HG02642 (cell line): ENCODE measurements around the gene CPNE6.

Experiments used
- ATAC-seq: cut with Tn5 transposase; IDR thresholded peaks from one replicate; pipeline ENCODE4 v1.9.1; 2021; ENCODE audit warnings: mild to moderate bottlenecking; ENCODE audit not compliant: unreplicated experiment, poor library complexity

The CPNE6 gene

DNA sequence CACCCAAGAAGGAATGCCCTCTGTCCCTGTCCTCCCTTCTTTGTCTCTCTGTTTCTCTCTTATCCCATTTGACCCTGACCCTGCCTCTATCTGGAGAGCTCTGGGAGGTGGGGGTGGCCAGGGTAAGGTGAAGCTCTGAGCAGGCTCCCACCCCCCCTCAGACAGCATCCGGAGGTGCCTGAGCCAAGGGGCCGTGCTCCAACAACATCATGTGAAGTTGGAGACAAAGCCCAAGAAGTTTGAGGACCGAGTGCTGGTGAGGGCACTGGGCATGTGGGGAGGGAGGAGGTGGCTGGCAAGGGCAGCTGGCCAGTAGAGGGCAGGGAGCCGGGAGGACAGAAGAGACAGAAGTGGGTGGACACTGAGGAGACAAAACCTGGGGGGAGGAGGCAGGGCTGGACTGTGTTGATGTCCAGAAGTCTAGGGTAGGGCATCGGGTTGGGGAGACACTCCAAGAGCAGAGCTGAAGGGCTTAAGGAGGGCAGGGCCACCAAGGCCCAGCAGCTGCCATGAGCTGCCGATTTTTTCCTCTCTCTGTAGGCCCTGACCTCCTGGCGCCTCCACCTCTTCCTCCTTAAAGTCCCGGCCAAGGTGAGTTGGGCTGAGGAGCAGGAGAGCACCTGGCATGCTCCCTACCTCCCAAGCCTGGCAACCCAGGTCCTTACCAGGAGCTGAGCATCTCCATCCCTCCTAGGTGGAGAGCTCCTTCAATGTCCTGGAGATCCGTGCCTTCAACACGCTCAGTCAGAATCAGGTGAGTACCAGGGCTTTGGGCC lies 17.6 kb upstream of the CPNE6 start:
- ATAC-seq, result no peak

DNA sequence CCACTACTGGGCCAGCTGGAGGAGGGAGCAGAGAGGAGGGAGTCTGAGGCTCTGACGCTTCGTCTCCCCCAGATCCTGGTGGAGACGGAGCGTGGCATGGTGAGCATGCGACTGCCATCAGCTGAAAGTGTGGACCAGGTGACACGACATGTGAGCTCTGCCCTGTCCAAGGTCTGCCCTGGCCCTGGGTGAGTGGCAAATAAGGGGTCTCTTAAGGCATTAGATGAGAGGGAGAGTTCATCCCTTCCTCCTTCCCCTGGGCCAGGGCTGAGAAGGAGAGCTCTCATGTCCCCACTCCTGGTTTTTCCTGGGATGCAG lies 17.1 kb upstream of the CPNE6 start:
- ATAC-seq, result no peak

DNA sequence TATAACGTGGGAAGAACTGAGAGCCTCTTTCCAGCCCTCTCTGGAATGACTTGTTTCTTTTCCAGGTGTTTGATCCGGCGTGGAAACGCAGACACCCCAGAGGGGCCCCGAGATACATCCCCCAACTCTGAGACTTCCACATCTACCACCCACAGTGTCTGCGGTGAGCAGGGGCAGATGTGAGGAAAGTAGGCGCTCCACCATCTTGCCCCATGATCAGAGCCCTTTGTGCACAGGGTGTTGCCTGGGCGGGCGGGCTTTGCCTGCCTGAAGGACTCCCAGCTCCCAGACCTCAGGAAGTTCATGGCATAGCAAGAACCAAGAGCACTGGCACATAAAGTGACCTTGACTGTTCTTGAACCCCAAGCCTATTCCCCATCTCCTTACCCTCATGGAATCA lies 16.7 kb upstream of the CPNE6 start:
- ATAC-seq, result no peak

DNA sequence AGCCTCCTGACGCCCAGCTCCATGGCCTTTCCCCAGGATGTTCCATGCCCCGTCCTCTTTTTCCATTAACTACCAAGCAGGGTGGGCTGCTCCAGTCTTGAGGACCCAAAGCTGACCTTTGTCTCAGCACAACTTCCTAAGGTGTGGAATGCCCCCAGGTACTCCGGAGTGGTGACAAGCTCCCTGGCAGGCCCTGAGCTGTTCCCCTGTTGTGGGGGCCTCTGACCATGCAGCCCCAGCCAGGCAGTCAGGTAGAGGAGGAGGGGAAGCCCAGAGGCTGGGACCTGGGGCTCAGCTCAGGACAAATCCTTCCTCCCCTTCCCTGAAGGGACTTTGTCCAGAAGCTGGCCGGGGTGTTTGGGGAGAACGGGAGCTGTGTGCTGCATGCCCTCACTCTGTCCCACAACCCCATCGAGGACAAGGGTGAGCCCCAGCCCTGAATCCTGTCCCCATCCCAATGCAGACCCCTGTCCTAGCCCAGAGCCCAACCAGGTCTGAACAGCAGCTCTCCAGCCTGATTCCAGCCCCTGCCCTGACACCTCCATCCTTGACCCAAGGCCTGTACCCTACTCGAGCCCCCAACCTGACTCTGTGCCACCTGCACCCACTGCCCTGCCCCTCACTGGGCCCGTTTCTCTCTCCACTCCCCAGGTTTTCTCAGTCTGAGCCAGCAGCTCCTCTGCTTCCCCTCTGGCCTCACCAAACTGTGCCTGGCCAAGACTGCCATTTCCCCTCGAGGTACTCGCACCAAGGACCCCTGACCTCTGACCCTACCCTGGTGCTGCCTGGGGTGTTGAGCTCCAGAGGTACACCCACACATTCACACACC lies 15.2 kb upstream of the CPNE6 start:
- ATAC-seq, result no peak

DNA sequence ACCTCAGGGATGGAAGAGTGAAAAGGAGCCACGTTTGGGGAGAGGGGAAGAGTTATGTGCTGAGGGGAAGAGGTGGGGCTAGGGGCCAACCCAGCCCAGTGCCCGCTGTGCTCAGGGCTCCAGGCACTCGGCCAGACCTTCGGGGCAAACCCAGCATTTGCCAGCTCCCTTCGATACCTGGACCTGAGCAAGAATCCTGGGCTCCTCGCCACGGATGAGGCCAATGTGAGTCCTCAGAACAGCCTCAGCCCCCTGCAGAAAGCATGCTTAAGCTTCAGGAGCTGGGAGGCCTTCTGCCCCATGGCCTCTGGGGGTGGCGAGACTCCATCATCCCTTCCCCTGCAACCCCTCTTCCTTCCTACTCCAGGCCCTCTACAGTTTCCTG lies 14.6 kb upstream of the CPNE6 start:
- ATAC-seq, result no peak

DNA sequence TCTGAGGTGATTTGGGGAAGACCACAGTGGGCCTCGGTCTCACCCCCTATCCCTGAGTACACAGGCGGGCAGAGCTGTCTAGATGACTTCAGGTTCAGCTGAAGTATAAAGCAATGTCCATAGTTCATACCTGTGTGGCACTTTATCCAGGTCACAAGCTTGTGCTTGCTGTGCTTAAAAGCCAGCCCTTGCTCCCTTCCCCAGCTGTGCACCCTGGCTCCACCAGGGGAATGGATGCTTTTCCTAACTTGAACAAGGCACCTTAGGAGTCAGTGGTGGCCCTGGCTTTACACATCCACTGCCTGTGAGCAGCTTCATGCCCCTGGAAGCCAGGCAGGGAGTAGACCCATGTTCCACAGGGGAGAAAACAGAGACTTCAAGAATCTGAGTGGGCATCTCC lies 14.1 kb upstream of the CPNE6 start:
- ATAC-seq, result no peak

DNA sequence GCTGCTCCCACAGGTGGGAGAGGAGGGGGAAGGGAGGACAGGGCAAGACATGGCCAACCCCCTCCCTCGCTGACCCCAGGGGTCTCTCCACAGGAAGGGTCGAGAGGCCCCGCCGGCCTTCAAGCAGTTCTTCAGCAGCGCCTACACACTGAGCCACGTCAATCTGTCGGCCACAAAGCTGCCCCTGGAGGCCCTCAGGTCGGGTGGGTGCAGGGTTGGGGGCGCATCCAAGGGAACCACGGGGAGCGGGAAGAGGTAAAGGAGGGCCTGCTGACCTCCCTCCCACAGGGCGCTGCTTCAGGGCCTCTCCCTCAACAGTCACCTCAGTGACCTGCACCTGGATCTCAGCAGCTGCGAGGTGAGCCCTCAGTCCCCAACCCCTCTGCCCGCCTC lies 13.5 kb upstream of the CPNE6 start:
- ATAC-seq, result peak; percentile 7

DNA sequence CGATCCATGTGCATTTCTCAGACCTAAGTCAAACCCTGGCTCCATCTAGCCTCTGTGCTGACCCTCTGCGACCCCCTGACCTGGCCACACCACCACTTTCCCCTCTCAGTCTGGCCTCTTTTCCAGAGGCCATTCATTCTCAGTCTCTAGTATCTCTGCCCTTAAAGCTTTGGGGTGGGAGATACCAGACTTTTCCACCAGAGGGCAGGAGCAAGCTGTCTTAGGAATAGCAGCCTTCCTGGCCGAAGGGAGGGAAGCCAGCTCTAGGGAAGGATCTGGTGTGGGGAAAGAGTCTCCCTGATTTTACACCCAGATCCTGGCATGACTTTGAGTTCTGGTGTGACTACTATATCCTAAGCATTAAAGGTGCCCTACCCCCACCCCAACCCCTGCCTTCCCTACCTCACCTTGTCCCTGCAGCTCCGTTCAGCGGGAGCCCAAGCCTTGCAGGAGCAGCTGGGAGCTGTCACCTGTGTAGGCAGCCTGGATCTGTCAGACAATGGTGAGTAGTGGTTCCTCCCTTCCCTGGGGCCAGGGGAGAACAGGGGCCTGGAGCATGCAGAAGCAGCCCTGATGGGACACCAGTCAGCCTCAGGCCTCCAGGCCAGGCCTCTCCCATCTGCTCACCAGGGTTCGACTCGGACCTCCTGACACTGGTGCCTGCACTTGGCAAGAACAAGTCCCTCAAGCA lies 13.0 kb upstream of the CPNE6 start:
- peak; percentile 52 for ATAC-seq

DNA sequence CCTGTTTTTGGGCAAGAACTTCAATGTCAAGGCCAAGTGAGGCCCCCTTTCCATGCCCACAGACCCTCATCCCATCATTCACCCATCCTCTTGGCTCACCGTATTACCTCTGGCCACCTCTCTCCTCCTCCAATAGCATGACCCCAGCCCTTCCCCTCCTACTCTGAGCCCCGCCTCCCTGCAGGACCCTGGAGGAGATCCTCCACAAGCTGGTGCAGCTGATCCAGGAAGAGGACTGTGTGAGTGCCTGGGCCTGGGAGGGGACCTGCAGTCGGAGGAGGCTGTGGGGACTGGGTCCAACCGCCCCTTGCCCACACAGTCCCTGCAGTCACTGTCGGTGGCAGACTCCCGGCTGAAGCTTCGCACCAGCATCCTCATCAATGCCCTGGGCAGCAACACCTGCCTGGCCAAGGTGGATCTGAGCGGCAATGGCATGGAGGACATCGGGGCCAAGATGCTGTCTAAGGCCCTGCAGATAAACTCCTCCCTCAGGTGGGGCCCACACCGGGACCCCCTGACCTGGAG lies 12.3 kb upstream of the CPNE6 start:
- no peak for ATAC-seq

DNA sequence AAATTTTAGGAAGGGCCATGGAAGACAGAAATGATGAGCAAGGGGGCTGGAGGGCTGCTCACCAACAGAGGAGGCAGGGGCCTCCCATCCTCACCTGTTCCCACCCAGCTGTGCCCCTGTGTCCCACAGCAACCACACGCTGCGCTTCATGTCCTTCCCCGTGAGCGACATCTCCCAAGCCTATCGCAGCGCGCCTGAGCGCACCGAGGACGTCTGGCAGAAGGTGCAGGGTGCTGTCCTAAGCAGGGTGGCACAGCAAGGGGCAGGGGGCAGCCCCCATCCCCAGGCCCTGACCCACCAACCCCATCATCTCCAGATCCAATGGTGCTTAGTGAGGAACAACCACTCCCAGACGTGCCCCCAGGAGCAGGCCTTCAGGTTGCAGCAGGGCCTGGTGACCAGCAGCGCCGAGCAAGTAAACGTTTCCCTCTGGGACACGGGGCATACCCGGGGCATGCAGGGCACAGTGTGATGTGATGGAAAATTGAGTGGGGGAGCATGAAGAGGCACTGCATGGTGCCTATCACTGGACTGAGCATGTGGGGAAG lies 11.4 kb upstream of the CPNE6 start:
- no peak for ATAC-seq

DNA sequence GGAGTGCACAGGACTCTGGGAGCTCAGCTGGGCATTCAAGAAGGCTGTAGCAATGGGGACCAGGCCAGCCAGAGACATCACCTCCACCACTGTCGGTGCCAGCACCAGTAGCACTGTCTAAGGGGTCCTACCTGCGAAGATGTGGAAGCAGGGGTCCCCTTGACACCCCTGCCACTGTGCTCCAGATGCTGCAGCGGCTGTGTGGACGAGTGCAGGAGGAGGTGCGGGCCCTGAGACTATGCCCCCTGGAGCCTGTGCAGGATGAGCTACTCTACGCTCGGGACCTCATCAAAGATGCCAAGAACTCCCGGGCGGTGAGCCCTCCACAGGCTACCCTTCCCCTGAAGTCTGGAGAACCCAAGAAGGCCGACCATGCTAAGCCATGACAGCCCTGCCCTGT lies 10.9 kb upstream of the CPNE6 start:
- ATAC-seq, result no peak

DNA sequence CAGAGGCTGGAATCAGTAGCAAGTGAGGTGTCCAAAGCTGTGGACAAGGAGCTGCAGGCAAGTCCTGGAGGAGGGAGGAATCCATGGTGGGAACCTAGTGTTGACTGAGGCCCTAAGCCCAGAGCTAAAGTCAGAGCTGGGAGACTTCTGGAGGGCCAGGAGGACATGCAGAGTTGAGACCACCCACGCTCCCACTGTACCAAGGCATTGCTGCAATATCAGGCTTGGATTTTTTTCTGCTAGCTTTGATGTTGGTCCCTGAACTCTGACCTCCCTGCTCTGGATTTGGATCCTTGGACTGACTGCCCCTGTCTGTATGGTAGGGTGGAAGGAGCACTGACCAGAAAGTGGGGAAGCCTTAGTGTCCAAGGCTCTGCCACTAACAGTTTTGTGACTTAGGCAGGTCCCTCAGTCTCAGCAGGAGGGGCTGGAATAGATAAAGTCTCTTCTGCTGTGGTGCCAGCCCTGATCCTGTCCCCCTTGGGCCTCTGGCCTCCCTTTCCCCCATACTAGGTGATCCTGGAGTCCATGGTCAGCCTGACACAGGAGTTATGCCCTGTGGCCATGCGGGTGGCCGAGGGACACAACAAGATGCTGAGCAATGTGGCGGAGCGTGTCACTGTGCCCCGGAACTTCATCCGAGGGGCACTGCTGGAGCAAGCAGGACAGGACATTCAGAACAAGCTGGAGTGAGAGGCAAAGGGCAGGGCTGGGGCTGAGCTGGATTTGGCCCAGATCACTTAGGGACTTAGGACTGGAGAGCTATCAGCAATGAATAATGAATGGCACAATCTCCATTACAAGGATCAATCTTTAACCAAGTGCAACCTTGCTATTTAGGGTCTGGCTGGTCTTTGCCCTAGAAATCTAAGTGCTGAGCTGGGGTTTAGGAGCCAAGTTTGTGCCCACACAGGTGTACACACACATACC lies 10.1 kb upstream of the CPNE6 start:
- no peak for ATAC-seq

DNA sequence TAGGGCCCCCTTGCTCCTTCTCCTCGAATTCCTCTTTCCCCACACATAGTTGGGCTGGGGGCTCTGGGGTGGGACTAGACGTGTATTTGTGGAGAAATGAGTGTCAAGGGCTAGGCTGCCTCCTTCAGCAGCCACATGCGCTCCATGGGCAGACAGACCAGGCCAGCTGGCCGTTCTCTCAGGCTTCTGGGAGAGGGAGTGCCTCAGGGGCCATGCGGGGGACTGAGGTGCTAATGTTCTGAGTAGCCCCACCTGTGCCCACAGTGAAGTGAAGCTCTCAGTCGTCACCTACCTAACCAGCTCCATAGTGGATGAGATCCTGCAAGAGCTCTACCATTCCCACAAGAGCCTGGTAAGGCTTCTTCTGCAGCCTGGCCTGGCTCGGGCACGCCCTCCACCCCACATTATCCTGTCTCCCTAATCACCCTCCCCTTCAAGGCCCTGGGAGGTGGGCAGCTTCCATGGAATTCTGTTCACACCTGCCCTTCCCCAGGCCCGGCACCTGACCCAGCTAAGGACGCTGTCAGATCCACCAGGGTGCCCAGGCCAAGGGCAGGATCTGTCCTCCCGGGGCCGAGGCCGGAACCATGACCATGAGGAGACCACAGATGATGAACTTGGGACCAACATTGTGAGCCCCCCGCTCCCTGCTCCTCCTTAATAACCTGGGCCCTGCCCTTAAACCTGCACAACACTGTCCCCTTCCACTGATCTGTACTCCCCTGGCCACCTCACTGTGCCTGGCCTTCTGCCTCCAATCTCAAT lies 9.0 kb upstream of the CPNE6 start:
- ATAC-seq, result no peak

DNA sequence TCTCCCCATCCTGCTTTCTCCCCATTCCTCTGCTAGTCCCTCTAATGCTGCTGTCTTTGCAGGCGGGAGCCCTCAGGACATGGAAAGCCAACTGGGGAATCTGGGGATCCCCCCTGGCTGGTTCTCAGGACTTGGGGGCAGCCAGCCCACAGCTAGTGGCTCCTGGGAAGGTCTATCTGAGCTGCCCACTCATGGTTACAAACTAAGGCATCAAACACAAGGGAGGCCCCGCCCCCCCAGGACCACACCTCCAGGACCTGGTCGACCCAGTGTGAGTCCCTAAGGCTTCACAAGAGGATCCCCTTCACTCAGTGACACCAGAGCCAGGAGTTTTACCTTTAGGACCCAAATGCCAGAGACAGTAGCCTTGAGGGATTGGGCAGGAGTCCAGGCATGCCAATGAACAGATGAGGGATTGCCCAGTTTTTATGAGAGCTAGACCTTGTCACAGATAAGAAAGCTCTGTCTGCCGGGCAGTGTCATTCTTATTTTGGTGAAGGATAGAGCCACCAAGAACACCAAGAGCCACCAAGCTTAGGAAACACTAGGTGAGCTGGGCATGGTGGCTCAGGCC lies 8.0 kb upstream of the CPNE6 start:
- no peak for ATAC-seq

DNA sequence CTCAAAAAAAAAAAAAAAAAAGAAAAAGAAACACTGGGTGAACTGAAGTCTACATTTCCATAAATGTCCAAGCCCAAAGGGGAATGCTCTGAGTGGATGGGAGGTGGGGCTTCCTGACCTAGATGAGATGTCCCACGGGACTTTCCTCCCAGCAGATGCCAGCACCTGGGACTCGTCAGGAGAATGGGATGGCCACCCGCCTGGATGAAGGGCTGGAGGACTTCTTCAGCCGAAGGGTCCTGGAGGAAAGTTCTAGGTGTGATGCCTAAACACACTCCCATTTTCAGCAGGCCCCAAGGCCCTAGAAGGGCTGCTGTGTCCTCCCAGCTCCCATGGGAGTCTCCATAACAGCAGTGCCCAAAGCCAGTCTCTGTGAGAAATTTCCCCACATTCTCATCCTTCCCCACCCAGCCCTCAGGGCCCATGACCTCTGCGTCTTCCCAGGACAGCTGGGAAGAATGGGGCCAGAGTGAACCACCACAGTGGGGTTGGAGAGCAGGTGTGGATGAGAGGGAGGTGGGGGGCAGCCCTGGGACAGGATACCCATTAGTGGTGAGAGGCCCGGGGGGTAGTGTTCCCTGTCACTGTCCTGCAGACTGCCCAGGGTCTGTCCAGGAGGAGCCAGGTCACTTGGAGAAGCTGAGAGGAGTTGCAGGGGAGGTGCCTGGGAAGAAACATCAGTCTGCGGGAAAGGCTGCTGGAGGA lies 7.1 kb upstream of the CPNE6 start:
- ATAC-seq, result no peak

DNA sequence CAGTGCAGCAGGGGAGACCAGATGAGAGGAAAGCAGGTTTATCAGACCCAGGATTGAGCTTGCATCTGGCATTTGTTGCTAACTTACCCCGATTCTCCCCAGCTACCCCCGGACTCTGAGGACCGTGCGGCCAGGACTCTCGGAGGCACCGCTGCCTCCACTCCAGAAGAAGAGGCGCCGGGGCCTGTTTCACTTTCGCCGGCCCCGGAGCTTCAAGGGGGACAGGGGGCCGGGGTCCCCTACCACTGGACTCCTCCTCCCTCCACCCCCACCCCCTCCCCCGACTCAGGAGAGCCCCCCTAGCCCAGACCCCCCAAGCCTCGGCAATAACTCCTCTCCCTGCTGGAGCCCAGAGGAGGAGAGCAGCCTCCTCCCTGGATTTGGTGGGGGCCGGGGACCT lies 6.5 kb upstream of the CPNE6 start:
- no peak for ATAC-seq

DNA sequence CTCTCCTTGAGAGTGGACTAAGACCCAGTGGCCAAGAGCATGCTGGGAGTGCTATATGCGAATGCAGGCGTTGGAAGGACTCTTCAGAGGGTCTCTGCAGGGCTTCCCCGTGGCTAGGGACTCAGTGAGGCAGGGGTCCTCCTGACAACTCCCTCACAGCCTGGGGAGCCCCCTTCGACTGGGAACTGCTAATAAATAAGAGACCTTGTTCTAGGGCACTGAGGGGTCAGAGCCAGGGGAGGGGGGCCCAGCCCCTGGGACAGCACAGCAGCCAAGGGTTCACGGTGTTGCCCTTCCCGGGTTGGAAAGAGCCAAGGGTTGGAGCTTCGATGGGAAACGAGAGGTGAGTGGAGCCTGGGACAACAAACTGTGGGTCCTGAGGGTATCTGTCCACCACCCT lies 6.0 kb upstream of the CPNE6 start:
- ATAC-seq, result no peak

DNA sequence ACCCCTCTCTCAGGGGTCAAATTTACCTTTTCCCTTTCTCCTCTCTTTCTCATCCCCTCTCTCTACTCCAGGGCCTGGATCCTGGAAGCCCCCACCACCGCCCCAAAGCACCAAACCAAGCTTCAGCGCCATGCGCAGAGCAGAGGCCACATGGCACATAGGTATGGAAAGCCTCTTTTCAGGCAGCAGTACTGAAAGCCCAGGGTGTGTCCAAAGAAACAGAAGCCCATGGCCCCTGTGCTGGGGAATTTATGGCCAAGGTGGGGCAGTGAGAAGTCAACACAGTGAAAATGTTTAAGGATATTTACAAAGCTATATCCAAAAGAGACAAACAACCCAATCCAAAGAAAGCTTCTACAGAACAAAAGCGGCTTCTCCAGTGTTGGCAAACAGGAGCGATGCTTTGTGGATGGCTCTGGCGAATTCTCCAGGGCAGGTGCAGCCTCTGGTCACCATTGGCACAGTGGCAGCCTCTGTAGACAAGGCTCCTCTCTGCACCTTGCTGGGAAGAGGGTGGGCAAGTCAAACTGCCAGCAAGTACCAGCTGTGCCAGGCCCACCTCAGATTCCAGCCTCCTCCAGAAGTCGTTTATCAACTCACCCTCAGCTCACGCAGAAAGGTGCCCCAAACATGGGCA lies 4.7 kb upstream of the CPNE6 start:
- ATAC-seq, result no peak
